CD4-positive, alpha-beta T cell treated with Interleukin-4 for 4 hours (primary cell): Measurements from ENCODE around the gene PSMD2.
"Not testable (repeated sequence)": the region's sequence is repeated elsewhere in the genome, so short reads cannot be mapped to it uniquely, and the experiment has no call there.

Source experiments
- DNase-seq: peaks from one replicate; pipeline ENCODE4 v3.0.0-alpha.2; 2020

Gene PSMD2

DNA sequence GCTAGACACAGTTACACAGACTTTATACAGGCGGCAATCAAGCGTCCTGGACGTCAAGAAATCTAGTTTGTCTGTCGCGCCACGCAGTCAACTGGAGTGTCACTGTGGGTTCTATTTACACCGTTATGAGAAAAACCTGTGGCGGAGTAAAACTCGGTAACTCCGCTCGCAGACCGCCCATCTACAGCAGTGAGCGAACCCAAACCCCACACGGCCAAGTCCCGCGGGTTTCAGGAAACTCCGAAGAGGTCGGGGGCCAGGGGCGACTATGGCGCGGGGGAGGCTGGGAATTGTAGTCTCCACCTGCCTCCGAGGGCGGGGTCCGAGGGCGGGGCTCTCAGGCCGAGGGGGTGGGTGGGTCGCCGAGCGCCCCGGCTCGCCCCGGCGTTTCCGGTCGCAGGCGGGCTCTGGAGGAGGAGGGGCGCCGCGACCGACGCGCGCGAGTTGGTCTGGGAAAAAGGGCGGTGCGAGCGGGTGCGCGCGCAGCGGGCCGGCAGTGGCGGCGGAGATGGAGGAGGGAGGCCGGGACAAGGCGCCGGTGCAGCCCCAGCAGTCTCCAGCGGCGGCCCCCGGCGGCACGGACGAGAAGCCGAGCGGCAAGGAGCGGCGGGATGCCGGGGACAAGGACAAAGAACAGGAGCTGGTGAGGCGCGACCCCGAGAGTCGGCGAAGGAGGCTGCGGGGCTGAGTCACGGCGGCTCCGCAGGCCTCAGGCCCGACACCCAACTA lies at the start of gene PSMD2:
PSMD2 (plus strand) TSS at position 483 of the 729 bp plus-strand sequence; CDS start at position 509, 26 bp downstream.
- peak; percentile 97 for DNase-seq

DNA sequence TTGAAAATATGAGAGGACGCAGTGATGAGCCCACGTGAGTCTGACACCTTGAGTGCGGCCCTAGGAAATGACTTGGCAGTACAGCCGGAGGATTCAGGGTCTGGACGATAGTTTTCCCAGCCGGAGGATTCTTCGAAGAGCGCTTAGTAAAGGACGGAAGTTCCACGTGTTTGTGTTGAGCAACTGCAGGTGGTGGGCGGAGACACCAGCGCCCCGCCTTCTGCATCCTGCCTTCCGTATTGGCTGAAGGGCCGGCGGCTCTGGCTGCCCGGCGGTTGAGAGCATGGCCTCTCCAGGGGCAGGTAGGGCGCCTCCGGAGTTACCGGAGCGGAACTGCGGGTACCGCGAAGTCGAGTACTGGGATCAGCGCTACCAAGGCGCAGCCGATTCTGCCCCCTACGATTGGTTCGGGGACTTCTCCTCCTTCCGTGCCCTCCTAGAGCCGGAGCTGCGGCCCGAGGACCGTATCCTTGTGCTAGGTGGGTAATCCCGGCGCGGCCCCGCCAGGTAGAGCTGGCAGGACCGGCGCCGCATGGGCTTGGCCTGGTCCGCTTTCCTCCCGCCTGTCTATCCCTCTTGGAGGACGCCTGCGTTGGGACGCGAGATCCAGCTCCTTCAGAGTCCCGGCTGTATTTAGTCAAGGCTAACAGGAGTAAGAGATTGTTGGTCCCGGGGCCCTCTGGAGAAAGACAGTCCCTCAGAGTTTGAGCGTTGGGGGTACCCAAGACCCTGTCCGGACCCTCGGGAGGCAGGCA lies 49.5 kb upstream of the PSMD2 start, which contains the start of gene EEF1AKMT4:
EEF1AKMT4 (plus strand) TSS at position 261 of the 755 bp plus-strand sequence; CDS start at position 284, 23 bp downstream.
- DNase-seq = peak; percentile 98

DNA sequence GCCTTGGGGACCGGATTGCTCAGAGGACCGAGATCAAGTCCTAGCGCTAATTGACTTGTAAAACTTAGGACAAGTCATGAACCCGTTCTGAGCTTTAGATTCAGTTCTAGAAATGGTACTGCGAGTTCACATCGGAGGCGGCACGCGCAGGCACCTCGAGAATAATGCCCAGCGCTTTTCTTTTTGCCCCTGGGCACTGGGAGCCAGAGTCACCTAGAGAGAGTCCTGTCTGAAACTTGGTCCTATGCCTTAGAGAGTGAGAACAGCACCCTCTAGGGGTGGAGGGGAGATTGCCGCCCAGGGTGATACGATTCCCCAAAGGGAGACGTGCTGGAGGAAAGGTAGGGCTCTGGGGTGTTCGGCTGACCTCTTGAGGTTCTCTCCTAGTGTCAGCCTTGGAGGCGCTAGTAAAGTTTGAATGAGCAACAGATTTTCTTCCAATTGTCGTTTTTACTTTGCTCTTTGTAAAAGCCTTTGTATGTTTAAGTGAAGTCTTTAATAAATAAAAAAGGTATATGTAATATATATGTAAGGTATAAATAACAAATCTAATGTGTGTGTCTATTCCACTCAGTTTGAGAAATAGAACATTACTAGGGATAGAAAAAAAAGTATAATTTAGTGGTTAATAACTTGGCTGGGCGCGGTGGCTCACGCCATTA lies 48.7 kb upstream of the PSMD2 start:
- DNase-seq = peak; percentile 89

DNA sequence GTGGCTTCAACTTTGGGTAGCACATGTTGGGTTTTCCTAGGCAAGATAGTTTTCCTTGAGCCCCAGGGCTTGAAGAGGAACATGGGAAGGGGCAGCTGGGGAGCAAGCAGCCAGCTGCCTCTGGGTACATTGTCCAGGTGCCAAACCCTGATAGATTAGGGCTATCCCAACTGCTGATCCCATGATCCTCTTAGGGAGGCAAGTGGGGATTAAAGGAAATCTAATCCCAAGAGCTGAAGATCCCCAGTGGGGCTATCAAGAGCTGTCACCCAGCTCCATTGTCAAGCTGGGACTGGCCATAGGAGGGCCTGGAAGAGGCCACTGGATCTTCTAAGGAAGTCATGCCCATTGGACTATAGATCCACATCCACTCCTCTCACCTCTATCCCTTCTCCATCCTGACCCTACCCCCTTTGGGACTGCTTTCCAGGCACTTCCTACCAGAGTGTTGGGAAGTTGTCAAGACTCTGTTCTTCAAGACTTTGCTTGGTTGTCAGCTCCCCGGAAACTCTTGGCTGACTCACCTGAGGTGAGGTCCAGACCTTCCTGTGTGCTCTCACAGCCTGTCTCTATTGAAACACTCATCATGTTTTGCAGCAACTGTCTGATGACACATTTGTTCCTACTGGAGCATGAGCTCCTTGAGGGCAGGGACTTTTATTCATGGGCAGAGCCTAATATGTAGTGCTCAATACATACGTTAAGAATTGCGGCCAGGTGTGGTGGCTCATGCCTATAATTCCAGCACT lies 43.6 kb upstream of the PSMD2 start:
- DNase-seq = no peak

DNA sequence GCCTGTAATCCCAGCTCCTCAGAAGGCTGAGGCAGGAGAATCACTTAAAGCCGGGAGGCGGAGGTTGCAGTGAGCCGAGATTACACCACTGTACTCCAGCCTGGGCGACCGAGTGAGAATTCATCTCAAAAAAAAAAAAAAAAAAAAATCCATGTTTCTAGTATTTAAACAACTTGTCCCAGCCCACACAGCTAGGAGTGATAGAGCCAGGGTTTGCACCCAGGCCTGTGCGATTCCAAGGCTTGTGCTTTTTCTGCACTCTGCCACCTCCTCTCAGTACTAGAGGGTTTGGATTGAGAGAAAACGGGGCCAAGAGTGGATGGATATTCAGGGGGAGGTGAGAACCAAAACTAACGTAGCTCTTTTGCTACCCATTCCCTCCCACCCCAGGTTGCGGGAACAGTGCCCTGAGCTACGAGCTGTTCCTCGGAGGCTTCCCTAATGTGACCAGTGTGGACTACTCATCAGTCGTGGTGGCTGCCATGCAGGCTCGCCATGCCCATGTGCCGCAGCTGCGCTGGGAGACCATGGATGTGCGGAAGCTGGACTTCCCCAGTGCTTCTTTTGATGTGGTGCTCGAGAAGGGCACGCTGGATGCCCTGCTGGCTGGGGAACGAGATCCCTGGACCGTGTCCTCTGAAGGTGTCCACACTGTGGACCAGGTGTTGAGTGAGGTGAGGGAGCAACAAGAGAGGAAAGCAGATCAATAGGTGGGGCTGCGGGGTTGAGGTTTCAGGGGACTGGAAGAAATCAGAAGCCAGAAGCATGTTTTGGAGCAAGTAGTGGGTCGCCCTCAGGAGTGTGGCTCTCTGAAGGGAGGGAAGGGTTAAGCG lies 41.7 kb upstream of the PSMD2 start:
- DNase-seq = no peak

DNA sequence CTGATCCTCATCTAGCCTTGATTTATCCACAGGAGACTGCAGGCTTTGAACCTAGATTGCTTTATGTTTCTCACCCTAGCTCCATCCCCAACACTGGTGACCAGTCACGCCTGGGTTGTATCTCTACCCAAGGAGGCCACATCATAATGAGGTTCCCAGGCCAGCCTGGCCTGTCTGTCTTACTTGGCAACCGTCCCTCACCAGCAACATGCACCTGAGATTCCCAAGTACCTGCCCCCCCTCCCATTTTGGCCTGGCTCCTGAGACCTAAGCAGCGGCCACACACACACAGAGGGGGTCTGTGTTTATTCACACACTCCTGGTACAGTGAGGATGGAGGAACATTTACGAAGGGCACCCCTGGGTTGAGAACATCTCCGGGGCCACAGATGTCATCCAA lies 40.1 kb upstream of the PSMD2 start:
- DNase-seq = no peak

DNA sequence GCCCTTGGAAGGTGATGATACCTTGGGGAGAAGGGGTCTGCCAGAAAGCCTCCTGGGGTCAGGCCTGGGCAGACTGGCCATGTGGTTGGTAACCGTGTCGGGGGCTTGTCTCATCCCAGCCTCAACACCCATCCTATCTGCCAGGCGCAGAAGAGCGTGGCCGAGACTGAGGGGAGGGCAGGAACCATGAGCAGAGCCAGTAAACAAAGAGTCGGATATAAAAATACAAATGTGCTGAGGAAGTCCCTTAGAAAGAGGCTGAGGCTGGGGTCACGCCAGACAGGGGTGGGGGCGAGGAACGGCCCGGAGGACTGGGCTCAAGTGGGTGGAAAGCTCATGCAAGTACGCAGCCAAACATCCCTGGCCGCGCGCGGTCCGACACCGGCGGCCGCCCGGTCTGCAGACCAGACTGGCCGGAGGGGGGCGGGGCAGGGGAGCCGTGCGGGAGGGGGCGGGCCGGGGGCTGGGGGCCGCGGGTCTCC lies 39.6 kb upstream of the PSMD2 start:
- DNase-seq = no peak

DNA sequence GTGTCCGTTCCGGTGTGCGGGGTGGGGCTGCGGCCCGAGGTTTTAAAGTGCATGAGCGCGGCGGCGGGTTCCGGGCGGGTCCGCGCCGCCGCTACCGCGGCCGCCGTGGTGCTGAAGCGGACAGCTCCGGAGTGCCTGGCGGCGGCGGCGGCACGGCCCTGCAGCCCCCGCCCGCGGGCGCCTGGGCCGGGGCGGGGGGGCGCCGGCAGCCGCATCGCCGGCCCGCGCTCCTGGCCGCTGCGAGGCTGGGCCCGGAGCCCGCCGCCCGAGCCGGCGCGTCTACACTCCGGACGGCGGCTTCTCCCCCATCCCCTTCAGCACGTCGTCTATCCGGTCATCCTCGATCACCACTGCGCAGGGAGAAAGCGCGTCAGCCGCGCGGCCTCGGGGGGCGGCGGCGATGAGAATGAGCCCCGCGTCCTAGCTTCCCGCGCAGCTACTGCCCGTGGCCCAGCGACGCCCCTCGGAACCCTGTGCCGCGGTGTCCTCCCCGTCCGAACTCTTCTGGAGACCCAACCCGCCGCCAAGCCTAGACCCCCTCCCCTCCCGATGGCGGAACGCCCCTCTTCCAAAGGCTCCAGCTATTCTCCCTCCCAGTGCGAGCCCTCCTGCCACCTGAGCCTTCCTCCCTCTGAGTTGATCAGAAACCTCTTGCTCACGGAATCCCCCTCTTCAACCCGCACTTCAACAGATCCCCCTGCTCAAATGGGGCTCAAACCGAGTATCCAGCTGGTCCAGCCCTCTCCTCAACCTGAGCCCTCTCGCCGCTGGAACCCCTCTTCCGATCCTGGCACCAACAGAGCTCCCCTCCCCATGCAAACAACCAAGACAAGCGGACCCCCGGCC lies 38.9 kb upstream of the PSMD2 start:
- peak; percentile 14 for DNase-seq

DNA sequence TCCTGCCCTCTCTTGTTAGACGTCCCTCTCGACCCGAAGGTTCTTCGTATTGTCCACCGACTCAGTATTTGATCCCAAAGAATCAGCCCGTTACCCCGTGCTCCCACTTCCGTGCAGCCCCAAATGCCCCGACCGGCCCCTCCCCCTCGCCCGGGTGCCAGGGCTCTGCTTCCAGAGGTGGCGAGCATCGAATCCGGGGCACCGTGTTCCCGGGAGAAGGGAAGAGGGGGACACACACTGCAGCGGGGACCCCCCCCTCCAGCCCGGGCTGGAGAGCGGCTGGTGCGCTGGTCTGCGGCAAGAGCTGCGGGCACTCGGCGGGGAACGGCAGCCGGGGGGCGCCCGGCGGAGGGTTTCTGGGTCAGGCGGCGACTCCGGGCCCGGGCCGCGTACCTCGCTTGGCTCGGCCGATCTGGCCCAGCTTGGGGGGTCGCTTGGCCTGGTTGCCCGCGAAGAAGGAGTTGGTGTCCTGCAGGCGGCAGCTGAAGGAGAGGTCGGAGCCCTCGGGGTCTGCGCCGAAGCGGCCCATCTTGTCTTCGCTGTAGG lies 38.2 kb upstream of the PSMD2 start:
- no peak for DNase-seq

DNA sequence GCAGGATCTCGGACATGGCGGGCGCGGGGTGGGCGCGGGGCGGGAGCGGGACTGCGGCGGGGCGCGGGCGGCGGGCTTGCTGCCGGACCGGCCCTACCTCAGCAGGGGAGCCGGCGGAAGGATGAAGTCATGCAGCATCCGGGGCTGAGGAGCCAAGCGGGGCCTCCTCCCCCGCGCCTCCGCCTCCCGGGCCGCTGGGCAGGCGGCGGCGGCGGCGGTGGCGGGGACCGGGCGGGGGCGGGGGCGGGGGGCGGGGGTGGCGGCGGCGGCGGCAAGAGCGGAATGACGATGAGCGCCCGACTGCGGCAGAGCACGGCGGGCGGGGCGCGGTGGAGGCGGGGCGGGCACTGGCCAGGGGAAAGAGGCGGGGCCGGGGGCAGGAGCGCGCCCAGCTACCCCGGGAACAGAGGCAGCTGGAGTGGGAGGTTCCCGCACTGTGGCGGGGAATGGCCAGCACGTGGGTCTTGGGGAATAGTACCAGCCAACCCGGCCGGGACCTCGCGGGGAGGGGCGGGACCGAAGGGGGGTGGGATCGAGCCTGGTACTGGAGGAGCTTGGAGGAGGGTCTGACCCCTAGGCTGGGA lies 37.7 kb upstream of the PSMD2 start, which contains the start of gene CAMK2N2:
CAMK2N2 (minus strand) TSS at position 284 of the 584 bp plus-strand sequence; CDS start at position 16, 268 bp downstream.
- DNase-seq = peak; percentile 33

DNA sequence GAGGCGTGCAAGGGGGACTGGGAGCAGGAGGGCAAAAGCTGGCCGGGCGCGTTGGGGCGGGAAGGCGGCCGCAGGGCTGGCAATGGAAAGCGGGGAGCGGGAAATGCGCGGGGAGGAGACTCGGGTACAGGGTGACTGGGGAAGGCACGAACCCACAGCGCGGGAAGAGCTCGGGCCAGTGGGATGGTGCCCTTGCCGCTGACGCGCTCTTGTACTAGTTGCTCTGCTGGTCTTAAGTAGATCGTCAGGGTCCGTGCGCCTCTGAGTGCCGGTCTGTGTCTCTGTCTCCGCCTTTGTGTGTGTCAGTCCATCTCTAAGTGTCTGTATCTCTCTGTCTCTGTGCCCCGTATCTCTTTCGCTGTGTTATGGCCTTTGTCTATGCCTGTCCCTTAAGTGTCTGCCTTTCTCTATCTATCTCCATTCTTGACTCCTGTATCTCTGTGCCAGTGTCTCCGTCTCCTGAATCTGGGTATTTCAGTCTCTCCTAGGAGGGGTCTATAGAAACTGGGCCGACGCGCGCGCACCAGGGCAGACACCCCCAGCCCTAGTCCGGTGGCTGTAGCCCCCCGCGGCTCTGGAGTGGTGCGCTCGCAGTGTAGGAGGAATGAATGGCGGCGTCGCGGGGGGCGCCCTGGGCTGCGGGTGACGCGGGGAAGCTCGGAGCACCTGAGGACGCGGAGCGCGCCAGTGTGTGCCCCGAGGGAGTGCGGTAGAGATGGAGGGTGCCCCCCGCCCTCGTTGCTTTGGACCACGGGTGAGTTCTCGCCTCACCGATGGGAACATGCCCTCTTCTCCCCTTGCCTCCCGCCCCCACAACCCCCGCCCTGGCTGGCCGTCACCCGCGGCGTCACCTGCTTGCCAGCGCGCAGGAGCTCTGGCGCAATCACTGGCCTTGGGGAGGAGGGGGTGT lies 36.9 kb upstream of the PSMD2 start:
- no peak for DNase-seq

DNA sequence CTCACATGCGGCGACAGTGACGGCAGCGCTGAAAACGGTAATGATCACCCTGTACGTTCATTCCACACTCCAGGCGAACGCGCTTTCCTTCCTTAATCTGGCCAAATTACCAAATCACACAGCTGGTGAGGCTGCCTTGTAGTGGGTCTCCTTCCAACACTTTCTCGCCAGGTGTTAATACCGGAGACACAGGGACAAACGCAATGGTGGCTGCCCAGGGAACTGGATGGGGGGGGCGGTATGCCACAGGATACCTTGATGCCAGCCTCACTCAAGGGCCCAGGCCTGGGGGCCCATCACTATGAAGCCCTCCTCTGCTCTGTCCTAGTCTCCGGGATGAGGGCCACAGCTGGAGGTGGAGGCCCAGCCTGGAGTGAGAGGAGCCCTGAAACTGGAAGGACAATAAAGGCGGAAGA lies 36.3 kb upstream of the PSMD2 start:
- no peak for DNase-seq

DNA sequence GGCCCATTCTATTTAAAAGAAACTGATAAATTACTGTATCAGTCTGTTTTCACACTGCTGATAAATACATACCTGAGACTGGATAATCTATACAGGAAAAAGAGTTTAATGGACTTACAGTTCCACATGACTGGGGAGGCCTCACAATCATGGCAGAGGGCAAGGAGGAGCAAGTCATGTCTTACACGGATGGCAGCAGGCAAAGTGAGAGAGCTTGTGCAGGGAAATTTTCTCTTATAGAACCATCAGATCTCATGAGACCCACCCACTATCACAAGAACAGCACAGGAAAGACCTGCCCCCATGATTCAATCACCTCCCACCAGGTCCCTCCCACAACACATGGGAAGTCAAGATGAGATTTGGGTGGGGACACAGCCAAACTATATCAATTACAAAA lies 31.8 kb upstream of the PSMD2 start:
- DNase-seq = not testable (repeated sequence)

DNA sequence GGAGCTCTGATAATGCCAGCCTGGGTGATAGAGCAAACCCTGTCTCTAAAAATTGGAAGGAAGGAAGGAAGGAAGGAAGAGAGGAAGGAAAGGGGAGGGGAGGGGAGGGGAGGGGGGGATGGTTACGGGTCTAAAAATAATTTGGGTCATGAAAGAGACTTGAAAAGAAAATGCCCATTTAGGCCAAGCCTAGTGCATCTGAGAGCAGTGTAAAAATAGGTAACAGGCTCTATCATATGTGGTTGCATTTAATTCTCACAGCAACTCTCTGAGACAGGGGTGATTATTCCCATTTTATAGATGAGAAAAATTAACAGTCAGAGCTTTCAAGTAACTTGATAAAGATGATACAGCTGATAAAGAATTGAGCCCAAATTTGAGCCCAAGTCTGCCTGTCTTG lies 26.8 kb upstream of the PSMD2 start:
- DNase-seq = no peak

DNA sequence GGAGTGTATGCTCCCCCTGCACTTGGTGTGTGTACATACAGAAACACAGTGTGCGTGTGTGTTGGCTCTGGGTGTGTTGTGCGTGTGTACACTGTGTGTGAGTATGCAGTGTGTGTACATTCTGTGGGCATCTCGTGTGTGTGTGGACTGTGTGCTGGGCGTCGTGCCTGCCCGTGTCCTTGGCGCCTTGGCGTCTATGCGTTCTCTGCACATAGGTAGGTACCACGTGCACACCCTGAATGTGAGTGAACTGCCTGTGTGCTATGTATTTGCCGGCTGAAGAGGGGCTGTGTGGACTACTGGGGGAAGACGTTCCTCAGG lies 23.7 kb upstream of the PSMD2 start:
- DNase-seq = no peak

DNA sequence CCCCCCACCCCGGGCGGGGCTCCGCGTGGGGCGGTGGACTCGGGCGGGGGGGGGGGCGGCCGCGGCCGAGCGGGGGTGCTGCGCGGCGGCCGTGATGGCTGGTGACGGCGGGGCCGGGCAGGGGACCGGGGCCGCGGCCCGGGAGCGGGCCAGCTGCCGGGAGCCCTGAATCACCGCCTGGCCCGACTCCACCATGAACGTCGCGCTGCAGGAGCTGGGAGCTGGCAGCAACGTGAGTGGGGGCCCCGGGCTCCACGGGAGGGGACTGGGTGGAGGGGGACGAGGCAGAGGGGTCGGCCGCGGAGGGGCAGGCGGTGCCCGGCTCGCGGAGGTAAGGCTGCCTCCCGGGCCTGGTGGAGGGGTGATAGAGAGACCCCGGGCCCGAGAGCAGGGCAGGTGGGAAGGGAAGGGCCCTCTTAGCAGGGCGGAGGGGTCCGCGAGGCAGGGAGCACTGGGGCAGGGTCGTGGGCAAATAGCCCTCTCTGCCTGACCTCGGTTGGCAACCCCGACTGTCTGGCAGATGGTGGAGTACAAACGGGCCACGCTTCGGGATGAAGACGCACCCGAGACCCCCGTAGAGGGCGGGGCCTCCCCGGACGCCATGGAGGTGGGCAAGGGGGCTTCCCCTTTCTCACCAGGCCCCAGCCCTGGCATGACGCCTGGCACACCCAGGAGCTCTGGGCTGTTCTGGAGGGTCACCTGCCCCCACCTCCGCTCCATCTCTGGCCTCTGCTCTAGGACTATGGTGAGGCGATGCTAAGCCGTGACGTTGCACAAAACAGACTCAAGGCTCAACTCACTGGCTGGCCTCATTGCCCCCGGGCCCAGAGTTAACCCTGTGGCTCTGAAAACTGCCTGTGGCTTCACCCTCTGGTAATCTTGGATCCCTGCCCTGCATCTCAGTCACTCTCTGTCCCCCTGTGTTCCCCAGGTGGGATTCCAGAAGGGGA lies 22.8 kb upstream of the PSMD2 start, which contains the start of gene ECE2:
ECE2 (plus strand) TSS at position 62 of the 950 bp plus-strand sequence; CDS start at position 194, 132 bp downstream.
- no peak for DNase-seq

DNA sequence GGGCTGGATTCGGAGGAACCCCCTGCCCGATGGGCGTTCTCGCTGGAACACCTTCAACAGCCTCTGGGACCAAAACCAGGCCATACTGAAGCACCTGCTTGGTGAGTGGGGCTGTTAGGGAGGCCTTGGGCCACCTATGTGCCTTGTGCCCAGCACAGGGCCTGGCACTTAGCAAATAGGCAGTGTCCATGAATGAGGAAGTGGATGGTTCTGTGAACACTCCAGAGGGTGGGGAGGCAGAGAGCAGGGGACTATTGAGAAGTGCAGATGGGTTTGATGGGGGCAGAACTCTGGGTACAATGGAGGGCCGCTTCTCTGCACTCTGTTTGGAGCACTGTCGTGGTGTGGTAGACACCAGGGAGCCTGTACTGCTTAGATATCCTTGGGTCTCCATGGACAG lies 21.7 kb upstream of the PSMD2 start:
- no peak for DNase-seq

DNA sequence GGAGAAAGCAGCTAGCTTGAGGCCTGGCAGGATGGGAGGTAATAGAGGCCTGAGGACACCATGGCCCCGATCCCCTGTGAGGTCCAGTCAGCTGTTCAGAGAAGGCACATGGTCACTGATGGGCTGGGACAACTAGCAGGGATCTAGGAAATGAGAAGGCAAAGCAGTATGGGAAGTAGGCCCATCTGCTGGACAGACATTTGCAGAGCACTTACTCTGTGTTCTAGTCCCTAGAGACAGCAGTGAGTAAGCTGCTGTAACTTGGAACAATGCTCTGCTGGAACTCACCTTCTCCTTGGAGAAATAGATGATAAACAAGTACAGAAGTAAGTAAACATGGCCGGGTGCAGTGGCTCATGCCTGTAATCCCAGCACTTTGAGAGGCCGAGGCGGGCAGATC lies 16.1 kb upstream of the PSMD2 start:
- DNase-seq = no peak
